PC-3 (cell line): ENCODE results near the gene AKAP8L. TPM values are rescaled to one million over a fixed set of nuclear protein-coding genes. Genes with fewer than 3 reads are reported as not detected.

ENCODE experiments used
- ATAC-seq: fragments of 200-7000 bp; cut with Tn5 transposase; 2 replicates; pipeline ENCODE4 v1.9.1; 2020; ENCODE audit warnings: mild to moderate bottlenecking, moderate library complexity
- BruUV-seq: library from RNA; stranded (reverse); fragments of 400-500 nt; replicated peaks from 2 replicates; lab custom pipeline; 2021; lab: Mats Ljungman, UMichigan
- CTCF ChIA-PET: fragments of 300-600 bp; sonication (Branson Sonifier 250); formaldehyde crosslinking; loops from one replicate; lab custom pipeline; 2022; ENCODE audit warnings: antibody characterized with exemption; lab: Charles Lee
- POLR2A ChIA-PET: fragments of 300-600 bp; sonication (Branson Sonifier 250); formaldehyde crosslinking; loops from one replicate; lab custom pipeline; 2022; ENCODE audit warnings: antibody characterized with exemption; ENCODE audit not compliant: unreplicated experiment; lab: Charles Lee
- DNase-seq: peaks from one replicate; pipeline ENCODE4 v3.0.0-alpha.2; 2015
- H2AFZ ChIP-seq: fragments of 300-600 bp; sonication (generic); 2 replicates; pipeline ENCODE4 v1.6.0; 2016; ENCODE audit warnings: antibody characterized with exemption, low read length
- H3F3A ChIP-seq: fragments of 300-600 bp; sonication (generic); one replicate; pipeline ENCODE4 v1.6.0; 2017; ENCODE audit warnings: antibody characterized with exemption, low read length, control low read depth, mild to moderate bottlenecking; ENCODE audit not compliant: unreplicated experiment
- H3K27ac ChIP-seq: fragments of 300-600 bp; sonication (generic); 2 replicates; pipeline ENCODE4 v1.5.1; 2016; ENCODE audit warnings: mild to moderate bottlenecking, low read length
- H3K27me3 ChIP-seq: fragments of 300-600 bp; sonication (generic); 2 replicates; pipeline ENCODE4 v1.6.1; 2016; ENCODE audit warnings: low read length, mixed read lengths
- H3K36me3 ChIP-seq: fragments of 300-600 bp; sonication (generic); 2 replicates; pipeline ENCODE4 v1.6.1; 2016; ENCODE audit warnings: low read depth, mixed run types, low read length, mixed read lengths
- H3K4me1 ChIP-seq: fragments of 300-600 bp; sonication (generic); 2 replicates; pipeline ENCODE4 v1.5.1; 2016; ENCODE audit warnings: low read length; ENCODE audit not compliant: insufficient read depth
- H3K4me2 ChIP-seq: fragments of 300-600 bp; sonication (generic); 2 replicates; pipeline ENCODE4 v1.6.0; 2016; ENCODE audit warnings: low read length
- H3K4me3 ChIP-seq: fragments of 300-600 bp; sonication (generic); 2 replicates; pipeline ENCODE4 v1.5.1; 2016; ENCODE audit warnings: mild to moderate bottlenecking, low read length, mixed read lengths
- H3K79me2 ChIP-seq: fragments of 300-600 bp; sonication (generic); 2 replicates; pipeline ENCODE4 v1.6.1; 2017; ENCODE audit warnings: low read length, mixed read lengths
- H3K9ac ChIP-seq: fragments of 300-600 bp; sonication (generic); 2 replicates; pipeline ENCODE4 v1.6.0; 2016; ENCODE audit warnings: mild to moderate bottlenecking, low read length
- H3K9me2 ChIP-seq: fragments of 300-600 bp; sonication (generic); replicated peaks from 2 replicates; pipeline ENCODE4 v1.6.1; 2016; ENCODE audit warnings: mixed run types, low read length, mixed read lengths
- H3K9me3 ChIP-seq: fragments of 300-600 bp; sonication (generic); 2 replicates; pipeline ENCODE4 v1.6.1; 2016; ENCODE audit warnings: low read length, mixed read lengths
- H4K20me1 ChIP-seq: fragments of 300-600 bp; sonication (generic); 2 replicates; pipeline ENCODE4 v1.6.1; 2016; ENCODE audit warnings: low read length, mixed read lengths
- EZH2 ChIP-seq: fragments of 300-600 bp; sonication (generic); IDR thresholded peaks from one replicate; pipeline ENCODE4 v1.6.1; 2017; ENCODE audit warnings: antibody characterized with exemption, mild to moderate bottlenecking, low read length; ENCODE audit not compliant: unreplicated experiment
- EZH2phosphoT487 ChIP-seq: fragments of 300-600 bp; sonication (generic); IDR thresholded peaks from 2 replicates; pipeline ENCODE4 v1.6.1; 2018; ENCODE audit warnings: mild to moderate bottlenecking, antibody characterized with exemption, low read length, borderline replicate concordance
- intact Hi-C: fragments of 100-400 bp; cut with micrococcal nuclease; formaldehyde crosslinking; loops from 2 replicates; pipeline ENCODE4 v1.9.0; 2023
- total RNA-seq: library from RNA; depleted of rRNA; stranded (reverse); fragments of >200 nt; gene quantifications from 2 replicates; pipeline ENCODE4 v1.2.3, GENCODE V29; 2014
- TF ChIP-seq, protein P1 (sequence below): fragments of 300-600 bp; sonication (generic); conservative IDR thresholded peaks from 2 replicates; pipeline ENCODE4 v1.5.1; 2017; ENCODE audit warnings: antibody characterized with exemption, low read depth, mild to moderate bottlenecking, low read length

The AKAP8L gene
- total RNA-seq, 1 experiment from 2014 or later = 97.9 TPM

DNA sequence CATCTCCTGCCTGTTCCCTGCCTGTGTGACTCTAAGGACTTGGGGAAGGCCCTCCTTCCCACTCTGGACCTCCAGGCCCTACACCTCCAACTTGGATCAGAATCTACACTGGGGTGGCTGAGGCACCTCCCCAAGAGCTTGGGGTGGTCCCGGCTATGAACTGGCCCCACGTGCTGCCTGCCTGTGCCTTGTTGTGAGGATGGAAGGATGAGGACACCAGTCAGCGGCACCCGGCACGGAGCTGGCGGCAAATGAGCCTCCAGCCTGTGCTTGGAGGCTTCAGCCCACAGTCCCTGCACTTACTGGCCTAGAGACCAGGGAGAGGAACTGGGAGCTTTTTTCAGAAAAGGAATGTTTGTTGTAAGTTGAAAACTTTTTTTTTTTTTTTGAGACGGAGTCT is 47.7 kb downstream of the AKAP8L start:
- H4K20me1 ChIP-seq = peaks cover 14% of the 10 kb centered on the region; the same call in 1 of the 2 replicates
- no peak overlapping the region for H3K4me3 ChIP-seq
- DNase-seq (no peak), ATAC-seq (no peak)
- H3K4me1 ChIP-seq = no peaks in the 10 kb centered on the region
- H3F3A ChIP-seq = no peaks in the 10 kb centered on the region
- H3K27me3 ChIP-seq = no peaks in the 10 kb centered on the region
- CTCF ChIA-PET = no interaction called here
- H3K9ac ChIP-seq = no peak overlapping the region
- H3K9me3 ChIP-seq = no peaks in the 10 kb centered on the region
- H3K79me2 ChIP-seq = peaks cover 45% of the 10 kb centered on the region
- H3K36me3 ChIP-seq = peaks cover 51% of the 10 kb centered on the region
- no TSS peak for BruUV-seq
- POLR2A ChIA-PET = no interaction called here
- TF ChIP-seq EZH2phosphoT487 (no peak), EZH2 (no peak)
- TF ChIP-seq, protein P1, sequence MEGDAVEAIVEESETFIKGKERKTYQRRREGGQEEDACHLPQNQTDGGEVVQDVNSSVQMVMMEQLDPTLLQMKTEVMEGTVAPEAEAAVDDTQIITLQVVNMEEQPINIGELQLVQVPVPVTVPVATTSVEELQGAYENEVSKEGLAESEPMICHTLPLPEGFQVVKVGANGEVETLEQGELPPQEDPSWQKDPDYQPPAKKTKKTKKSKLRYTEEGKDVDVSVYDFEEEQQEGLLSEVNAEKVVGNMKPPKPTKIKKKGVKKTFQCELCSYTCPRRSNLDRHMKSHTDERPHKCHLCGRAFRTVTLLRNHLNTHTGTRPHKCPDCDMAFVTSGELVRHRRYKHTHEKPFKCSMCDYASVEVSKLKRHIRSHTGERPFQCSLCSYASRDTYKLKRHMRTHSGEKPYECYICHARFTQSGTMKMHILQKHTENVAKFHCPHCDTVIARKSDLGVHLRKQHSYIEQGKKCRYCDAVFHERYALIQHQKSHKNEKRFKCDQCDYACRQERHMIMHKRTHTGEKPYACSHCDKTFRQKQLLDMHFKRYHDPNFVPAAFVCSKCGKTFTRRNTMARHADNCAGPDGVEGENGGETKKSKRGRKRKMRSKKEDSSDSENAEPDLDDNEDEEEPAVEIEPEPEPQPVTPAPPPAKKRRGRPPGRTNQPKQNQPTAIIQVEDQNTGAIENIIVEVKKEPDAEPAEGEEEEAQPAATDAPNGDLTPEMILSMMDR = no peak
- H3K27ac ChIP-seq = no peak overlapping the region
- H3K9me2 ChIP-seq = no peaks in the 10 kb centered on the region
- H3K4me2 ChIP-seq = no peak overlapping the region
- intact Hi-C loops = no loop called here
- H2AFZ ChIP-seq = no peak overlapping the region

DNA sequence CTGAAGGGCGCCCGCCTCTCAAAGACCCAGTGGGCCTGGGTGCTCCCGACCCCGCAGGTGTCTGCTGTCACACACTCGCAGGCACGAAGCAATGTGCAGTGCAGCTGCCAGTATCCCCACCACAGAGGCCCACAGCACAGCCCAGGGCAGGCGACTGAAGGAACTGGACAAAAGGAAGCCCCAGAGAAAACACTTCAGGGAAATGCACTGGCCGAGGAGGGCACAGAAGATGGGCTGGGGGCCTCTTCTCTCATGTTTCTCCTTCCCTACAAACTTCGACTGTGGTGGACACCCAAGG is 49.2 kb downstream of the AKAP8L start:
- ATAC-seq (no peak), DNase-seq (no peak)
- no peak overlapping the region for H3K9ac ChIP-seq

DNA sequence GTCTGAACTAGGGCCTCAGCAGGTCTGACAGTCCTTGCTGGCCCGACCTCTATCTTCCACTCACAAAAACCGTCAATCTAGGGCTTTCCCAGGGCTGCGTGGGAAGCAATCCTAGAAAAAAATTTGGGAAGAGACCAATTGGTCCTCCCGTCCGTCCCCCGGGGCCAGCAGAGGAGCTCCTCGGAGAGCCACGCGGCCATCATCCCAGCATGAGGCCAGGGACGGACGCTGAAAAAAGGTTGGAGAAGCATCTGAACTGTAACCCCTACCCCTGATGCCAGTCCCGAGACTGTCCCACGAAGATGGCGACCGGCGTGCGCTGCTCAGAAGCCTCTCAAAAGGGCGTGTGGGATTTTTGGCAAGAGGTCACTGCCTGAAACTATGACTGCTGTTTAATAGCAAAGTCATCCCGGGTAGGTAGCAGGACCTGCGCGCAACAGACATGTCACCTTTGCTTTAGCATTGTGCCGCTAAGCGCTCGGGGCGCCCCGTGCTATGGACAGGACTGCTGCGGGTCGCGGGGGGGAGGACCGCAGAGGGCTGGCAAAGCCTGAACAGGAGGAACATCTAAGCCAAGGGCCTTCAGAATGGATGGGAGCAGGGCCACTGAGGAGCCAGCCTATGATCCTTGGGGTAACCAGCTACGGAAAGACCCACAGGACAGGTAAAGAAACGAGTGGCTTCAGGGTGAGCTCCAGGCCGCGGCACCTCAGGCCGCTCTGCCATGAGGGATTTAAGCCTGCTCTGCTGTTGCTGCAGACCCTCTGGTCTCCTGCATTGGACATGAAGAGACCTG is 49.8 kb downstream of the AKAP8L start:
- no TSS peak for BruUV-seq
- no peaks in the 10 kb centered on the region for H3K9me2 ChIP-seq
- H3K4me3 ChIP-seq = no peak overlapping the region
- H3K4me1 ChIP-seq = no peaks in the 10 kb centered on the region
- H3K27ac ChIP-seq = no peak overlapping the region
- H3K36me3 ChIP-seq = peaks cover 57% of the 10 kb centered on the region
- H3F3A ChIP-seq = no peaks in the 10 kb centered on the region
- intact Hi-C loops = no loop called here
- no peaks in the 10 kb centered on the region for H3K9me3 ChIP-seq
- H3K9ac ChIP-seq = no peak overlapping the region
- no peaks in the 10 kb centered on the region for H4K20me1 ChIP-seq
- H3K4me2 ChIP-seq = no peak overlapping the region
- ATAC-seq (no peak), DNase-seq (no peak)
- peaks cover 24% of the 10 kb centered on the region for H3K79me2 ChIP-seq
- H2AFZ ChIP-seq = no peak overlapping the region
- POLR2A ChIA-PET = no interaction called here
- TF ChIP-seq, protein P1 = no peak
- TF ChIP-seq EZH2 (no peak), EZH2phosphoT487 (no peak)
- no peaks in the 10 kb centered on the region for H3K27me3 ChIP-seq
- CTCF ChIA-PET = no interaction called here

More for the DNA sequence above, 49.2 kb downstream of the AKAP8L start:
- peaks cover 60% of the 10 kb centered on the region for H3K36me3 ChIP-seq
- ChIA-PET POLR2A (no interaction called here), CTCF (no interaction called here)
- H3K9me3 ChIP-seq = no peaks in the 10 kb centered on the region
- H4K20me1 ChIP-seq = peaks cover 1% of the 10 kb centered on the region; the same call in 1 of the 2 replicates
- BruUV-seq = no TSS peak
- intact Hi-C loops = no loop called here
- TF ChIP-seq EZH2phosphoT487 (no peak), EZH2 (no peak)
- TF ChIP-seq, protein P1 = no peak
- H3K9me2 ChIP-seq = no peaks in the 10 kb centered on the region
- no peaks in the 10 kb centered on the region for H3F3A ChIP-seq
- H3K27ac ChIP-seq = no peak overlapping the region
- no peak overlapping the region for H3K4me3 ChIP-seq
- no peak overlapping the region for H3K4me2 ChIP-seq
- H3K4me1 ChIP-seq = no peaks in the 10 kb centered on the region
- no peaks in the 10 kb centered on the region for H3K27me3 ChIP-seq
- peaks cover 29% of the 10 kb centered on the region for H3K79me2 ChIP-seq
- H2AFZ ChIP-seq = no peak overlapping the region
